Upper lobe of left lung (tissue), 6 donors: ENCODE results near the gene TNFRSF8. TPM values are rescaled to one million over a fixed set of nuclear protein-coding genes. Genes with fewer than 3 reads are reported as not detected.
A peak's percentile ranks its signal among the peaks of the same experiment; 100 is the strongest.

Experiments used
- ATAC-seq, 2 donors: fragments of 200-7000 bp; cut with Tn5 transposase; one replicate each; pipeline ENCODE4 v1.9.1; 2022; ENCODE audit warnings: mild to moderate bottlenecking in 2 of 2, moderate library complexity in 2 of 2; ENCODE audit not compliant: low FRiP score in 2 of 2
- DNase-seq, 2 donors: peaks; one replicate each; pipeline ENCODE4 v3.0.0-alpha.2; 2019 to 2020
- H3K27ac ChIP-seq, 4 donors: fragments of 200-600 bp; sonication (generic); one replicate each; pipeline ENCODE4 v1.5.1; 2016 to 2019
- H3K27me3 ChIP-seq, 4 donors: fragments of 200-600 bp; sonication (generic); one replicate each; pipeline ENCODE4 v1.5.1; 2017 to 2019
- H3K36me3 ChIP-seq, 4 donors: fragments of 200-600 bp; sonication (generic); one replicate each; pipeline ENCODE4 v1.5.1; 2016 to 2019
- H3K4me1 ChIP-seq, 4 donors: fragments of 200-600 bp; sonication (generic); one replicate each; pipeline ENCODE4 v1.5.1; 2018 to 2019
- H3K4me3 ChIP-seq, 4 donors: fragments of 200-600 bp; sonication (generic); one replicate each; pipeline ENCODE4 v1.5.1; 2017 to 2019; ENCODE audit warnings: mild to moderate bottlenecking in 2 of 4, moderate library complexity in 1 of 4
- H3K9me3 ChIP-seq, 4 donors: fragments of 200-600 bp; sonication (generic); one replicate each; pipeline ENCODE4 v1.5.1; 2018 to 2019
- EP300 ChIP-seq, 4 donors: sonication (generic); formaldehyde crosslinking; IDR thresholded peaks; one replicate each; pipeline ENCODE4 v1.5.1; 2017; ENCODE audit warnings: antibody characterized with exemption in 4 of 4, control low read depth in 2 of 4
- POLR2A ChIP-seq, 4 donors: fragments of 450-650 bp; IDR thresholded peaks; one replicate each; pipeline ENCODE4 v1.5.1; 2016 to 2017; ENCODE audit warnings: antibody characterized with exemption in 4 of 4, mild to moderate bottlenecking in 2 of 4
- POLR2AphosphoS5 ChIP-seq, 2 donors: sonication (generic); formaldehyde crosslinking; IDR thresholded peaks; one replicate each; pipeline ENCODE4 v1.5.1; 2017; ENCODE audit warnings: antibody characterized with exemption in 2 of 2
- WGBS, 2 donors: methylation state at CpG; one replicate each; pipeline ENCODE4 v1.1.5; 2017 to 2018; 5-methylcytosine and 5-hydroxymethylcytosine counted together
- total RNA-seq, 6 donors: library from RNA; depleted of rRNA in 4 of 6; stranded (reverse); fragments of >200 nt in 4 of 6; gene quantifications; one replicate each; pipeline versions ENCODE4 v1.1.0 to v1.2.1, GENCODE V29; 2016 to 2021
- TF ChIP-seq, protein P1 (sequence below), 6 experiments: fragments of 450-650 bp in 4 of 6; fragments of 200-600 bp in 2 of 6; sonication (generic) in 2 of 6; IDR thresholded peaks; one replicate each; pipeline ENCODE4 v1.5.1; 2016 to 2019; ENCODE audit warnings: antibody characterized with exemption in 6 of 6
- donor health status: DM: no; HTN: no; CAD: no; lungs with moderate emphysema.
- donor health status: DM: no; HTN: yes; CAD: no; lungs with severe emphysema.

The TNFRSF8 gene
- total RNA-seq, 6 donors from 2014 or later: 0.22 to 3.3 (median 1.2) TPM

DNA sequence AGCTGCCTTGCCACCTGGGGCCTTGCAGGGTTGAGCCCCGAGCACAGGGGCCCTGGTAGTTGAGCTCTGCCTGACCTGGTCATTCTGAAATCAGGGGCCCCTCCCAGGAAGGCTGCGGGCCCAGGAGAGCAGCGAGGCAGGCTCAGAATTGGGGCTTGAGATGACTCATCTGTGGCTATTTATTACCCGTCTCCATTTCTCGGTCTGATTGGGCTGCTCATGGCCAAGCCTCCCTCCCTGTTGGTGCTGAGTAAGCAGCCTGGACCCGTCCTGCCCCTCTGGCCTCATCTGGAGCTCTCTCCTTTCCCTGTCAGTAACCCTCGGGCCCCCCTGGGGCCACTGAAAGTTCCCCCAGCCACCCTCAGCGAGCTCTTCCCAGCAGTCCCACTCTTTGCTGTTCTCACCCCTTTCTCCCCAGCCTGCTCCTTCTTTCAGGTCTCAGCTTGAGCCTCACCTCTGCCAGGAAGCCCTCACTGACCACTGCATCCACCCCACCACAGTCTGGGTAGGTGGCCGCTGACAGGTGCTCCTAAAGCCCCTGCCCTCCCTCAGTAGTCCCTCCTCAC lies 11.0 kb upstream of the TNFRSF8 start:
- ATAC-seq (peak; percentile 55 to 93), DNase-seq (peak in 1 of 2 donors; percentile 34)
- H3K27ac ChIP-seq: peak overlapping the region in 1 of 4 donors; percentile 21

DNA sequence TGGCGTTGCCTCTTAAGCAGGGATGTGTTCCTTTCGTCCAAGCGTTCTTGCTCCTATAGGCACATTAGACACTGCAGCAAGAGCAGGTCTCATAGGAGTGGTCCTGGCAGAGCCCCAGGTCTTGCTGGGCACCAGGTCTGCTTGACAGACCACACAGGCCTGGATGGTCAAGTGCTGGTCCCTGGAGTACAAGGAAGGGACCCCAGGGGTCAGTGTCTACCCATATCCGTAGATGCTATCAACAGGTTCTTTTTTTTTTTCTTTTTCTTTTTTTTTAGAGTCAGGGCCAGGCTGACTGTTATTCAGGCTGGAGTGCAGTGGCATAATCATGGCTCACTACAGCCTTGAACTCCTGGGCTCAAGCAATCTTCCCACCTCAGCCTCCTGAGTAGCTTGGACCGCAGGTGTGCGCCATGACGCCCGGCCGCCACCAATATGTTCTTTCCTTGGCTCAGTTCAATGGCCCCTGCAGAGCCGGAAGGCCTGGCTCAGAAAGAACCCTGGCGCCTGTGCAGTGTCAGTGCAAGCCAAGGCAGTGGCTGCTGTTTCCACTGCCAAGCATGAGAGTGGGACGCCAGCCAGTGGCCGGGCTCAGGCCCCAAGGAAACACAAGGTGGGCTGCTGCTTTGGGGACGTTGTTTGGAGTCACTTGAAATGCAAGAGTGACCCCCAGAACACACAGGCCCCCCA lies 10.0 kb upstream of the TNFRSF8 start:
- H3K4me1 ChIP-seq: peaks cover 0 to 8% (median 4%) of the 10 kb centered on the region in 4 donors
- 84 to 85% methylated on average over 9 to 14 of the region's 14 CpGs for WGBS, 2 donors
- H3K27me3 ChIP-seq: no peaks in the 10 kb centered on the region
- DNase-seq (peak in 1 of 2 donors; percentile 52), ATAC-seq (no peak)
- TF ChIP-seq POLR2A (IDR thresholded peaks at IDR 0.05) (no peak), EP300 (IDR thresholded peaks at IDR 0.05) (no peak), POLR2AphosphoS5 (IDR thresholded peaks at IDR 0.05) (no peak)
- TF ChIP-seq, protein P1, sequence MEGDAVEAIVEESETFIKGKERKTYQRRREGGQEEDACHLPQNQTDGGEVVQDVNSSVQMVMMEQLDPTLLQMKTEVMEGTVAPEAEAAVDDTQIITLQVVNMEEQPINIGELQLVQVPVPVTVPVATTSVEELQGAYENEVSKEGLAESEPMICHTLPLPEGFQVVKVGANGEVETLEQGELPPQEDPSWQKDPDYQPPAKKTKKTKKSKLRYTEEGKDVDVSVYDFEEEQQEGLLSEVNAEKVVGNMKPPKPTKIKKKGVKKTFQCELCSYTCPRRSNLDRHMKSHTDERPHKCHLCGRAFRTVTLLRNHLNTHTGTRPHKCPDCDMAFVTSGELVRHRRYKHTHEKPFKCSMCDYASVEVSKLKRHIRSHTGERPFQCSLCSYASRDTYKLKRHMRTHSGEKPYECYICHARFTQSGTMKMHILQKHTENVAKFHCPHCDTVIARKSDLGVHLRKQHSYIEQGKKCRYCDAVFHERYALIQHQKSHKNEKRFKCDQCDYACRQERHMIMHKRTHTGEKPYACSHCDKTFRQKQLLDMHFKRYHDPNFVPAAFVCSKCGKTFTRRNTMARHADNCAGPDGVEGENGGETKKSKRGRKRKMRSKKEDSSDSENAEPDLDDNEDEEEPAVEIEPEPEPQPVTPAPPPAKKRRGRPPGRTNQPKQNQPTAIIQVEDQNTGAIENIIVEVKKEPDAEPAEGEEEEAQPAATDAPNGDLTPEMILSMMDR (IDR thresholded peaks at IDR 0.05): no peak
- H3K27ac ChIP-seq: no peak overlapping the region
- H3K9me3 ChIP-seq: no peaks in the 10 kb centered on the region
- no peaks in the 10 kb centered on the region for H3K36me3 ChIP-seq
- no peak overlapping the region for H3K4me3 ChIP-seq

More for the DNA sequence above, 11.0 kb upstream of the TNFRSF8 start:
- H3K4me3 ChIP-seq: no peak overlapping the region
- peaks cover 0 to 8% (median 4%) of the 10 kb centered on the region in 4 donors for H3K4me1 ChIP-seq
- 22 to 28% methylated on average over 9 of the region's 9 CpGs for WGBS, 2 donors
- no peaks in the 10 kb centered on the region for H3K36me3 ChIP-seq
- H3K9me3 ChIP-seq: no peaks in the 10 kb centered on the region
- H3K27me3 ChIP-seq: no peaks in the 10 kb centered on the region
- TF ChIP-seq POLR2A (IDR thresholded peaks at IDR 0.05) (no peak), POLR2AphosphoS5 (IDR thresholded peaks at IDR 0.05) (no peak)

DNA sequence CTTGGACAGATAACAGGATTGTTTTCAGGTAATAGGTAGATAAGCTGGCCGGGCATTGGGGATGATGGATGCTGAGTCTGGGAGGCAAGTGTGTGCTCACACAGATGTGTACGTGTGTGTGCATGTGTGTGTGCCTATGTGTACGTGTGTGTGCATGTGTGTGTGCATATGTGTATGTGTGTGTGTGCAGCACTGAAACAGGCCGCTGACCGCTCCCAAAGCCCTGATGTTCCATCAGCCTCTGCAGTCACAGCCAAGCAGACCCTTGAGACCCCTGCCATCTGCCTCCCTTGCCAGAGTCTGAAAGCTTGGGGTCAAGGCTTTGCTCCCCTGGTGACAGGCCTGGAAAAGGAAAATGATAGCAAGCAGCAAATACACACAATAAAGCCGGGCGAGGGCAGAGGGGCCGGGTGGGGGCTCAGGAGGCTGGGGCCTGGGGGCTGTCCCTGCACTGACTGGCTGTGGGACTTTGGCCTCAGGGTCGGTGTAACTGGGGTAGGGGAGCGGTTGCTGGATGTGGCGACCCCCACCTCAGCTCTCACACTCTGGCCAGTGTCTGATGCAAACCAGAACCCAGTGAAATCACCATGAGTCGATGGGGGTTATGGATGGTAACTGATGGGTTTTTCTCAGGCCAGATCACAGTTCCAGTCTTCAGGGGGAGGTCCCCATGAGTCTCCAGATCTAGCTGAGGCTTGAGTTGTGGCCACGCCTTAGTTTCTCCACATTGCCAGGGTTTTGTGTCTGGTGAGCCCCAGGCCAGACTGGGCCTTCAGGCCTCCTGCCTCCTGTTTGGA lies 9.2 kb upstream of the TNFRSF8 start:
- no peaks in the 10 kb centered on the region for H3K27me3 ChIP-seq
- no peak overlapping the region for H3K27ac ChIP-seq
- WGBS, 2 donors: 80 to 87% methylated on average over 12 to 13 of the region's 13 CpGs
- ATAC-seq (no peak), DNase-seq (no peak)
- no peak overlapping the region for H3K4me3 ChIP-seq
- no peaks in the 10 kb centered on the region for H3K9me3 ChIP-seq
- TF ChIP-seq, protein P1 (IDR thresholded peaks at IDR 0.05): no peak
- H3K36me3 ChIP-seq: no peaks in the 10 kb centered on the region
- H3K4me1 ChIP-seq: peaks cover 0 to 8% (median 4%) of the 10 kb centered on the region in 4 donors

DNA sequence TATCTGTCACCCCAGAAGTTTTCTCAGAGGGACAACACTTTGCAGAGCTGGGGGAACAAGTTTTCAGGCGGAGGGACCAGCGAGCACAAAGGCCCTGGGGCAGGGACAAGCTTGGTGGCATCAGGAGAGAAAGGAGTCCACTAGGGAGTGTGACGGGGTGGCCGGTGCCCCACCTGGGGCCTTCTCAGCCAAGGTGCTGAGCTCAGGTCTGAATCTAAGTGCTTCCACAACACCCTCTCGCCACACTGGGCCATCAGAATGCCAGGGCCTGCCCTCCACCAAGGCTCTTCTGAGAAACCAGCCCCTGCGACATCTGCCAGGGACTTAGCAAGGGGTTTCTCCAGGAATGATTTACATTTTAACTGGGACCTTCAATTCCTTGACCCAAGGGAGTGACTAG lies 7.8 kb upstream of the TNFRSF8 start:
- TF ChIP-seq, protein P1 (IDR thresholded peaks at IDR 0.05): no peak
- TF ChIP-seq EP300 (IDR thresholded peaks at IDR 0.05) (no peak), POLR2A (IDR thresholded peaks at IDR 0.05) (no peak), POLR2AphosphoS5 (IDR thresholded peaks at IDR 0.05) (no peak)

DNA sequence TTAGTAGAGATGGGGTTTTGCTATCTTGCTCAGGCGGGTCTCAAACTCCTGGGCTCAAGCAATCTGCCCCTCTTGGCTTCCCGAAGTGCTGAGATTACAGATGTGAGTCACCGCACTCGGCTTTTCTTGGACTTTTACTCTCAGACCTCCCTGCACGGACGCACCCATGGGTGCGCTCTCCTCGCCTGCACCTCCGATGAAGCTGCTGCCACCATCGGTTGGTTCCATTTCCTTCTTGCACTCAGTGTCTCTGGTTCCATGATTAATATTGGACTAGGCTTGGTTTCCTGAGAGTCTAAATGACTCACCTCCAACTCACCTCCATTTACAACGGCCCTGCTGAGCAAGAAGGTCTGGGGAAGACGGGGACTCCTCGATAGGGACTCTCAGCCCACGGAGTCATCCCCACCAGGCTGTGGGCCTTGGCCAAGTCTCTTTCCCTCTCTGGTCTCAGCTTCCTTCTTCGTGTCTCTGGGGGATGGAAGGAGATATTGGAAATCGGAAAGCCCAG lies 6.7 kb upstream of the TNFRSF8 start:
- Histone ChIP-seq H3K27me3 (no peaks in the 10 kb centered on the region), H3K9me3 (no peaks in the 10 kb centered on the region), H3K4me1 (peaks cover 0 to 8% (median 4%) of the 10 kb centered on the region in 4 donors), H3K27ac (no peak overlapping the region), H3K4me3 (no peak overlapping the region), H3K36me3 (no peaks in the 10 kb centered on the region)
- TF ChIP-seq, protein P1 (IDR thresholded peaks at IDR 0.05): no peak
- TF ChIP-seq POLR2A (IDR thresholded peaks at IDR 0.05) (no peak), POLR2AphosphoS5 (IDR thresholded peaks at IDR 0.05) (no peak), EP300 (IDR thresholded peaks at IDR 0.05) (no peak)
- ATAC-seq (no peak), DNase-seq (no peak)
- WGBS, 2 donors: 87 to 91% methylated on average over 16 of the region's 16 CpGs

More for the DNA sequence above, 7.8 kb upstream of the TNFRSF8 start:
- ATAC-seq (no peak), DNase-seq (no peak)
- Histone ChIP-seq H3K9me3 (no peaks in the 10 kb centered on the region), H3K4me3 (no peak overlapping the region), H3K27me3 (no peaks in the 10 kb centered on the region), H3K27ac (no peak overlapping the region), H3K4me1 (peaks cover 0 to 8% (median 4%) of the 10 kb centered on the region in 4 donors), H3K36me3 (no peaks in the 10 kb centered on the region)
- WGBS, 2 donors: 93 to 97% methylated on average over 5 to 6 of the region's 6 CpGs
